NCI-H1417 (cell line): Measurements from ENCODE around the gene LRATD1.
A peak's percentile ranks its signal among the peaks of the same experiment; 100 is the strongest.

Experiments used
- DNase-seq, 3 experiments: peaks; one replicate each; lab custom pipeline; 2025; lab: John Stamatoyannopoulos, UW

The LRATD1 gene

DNA sequence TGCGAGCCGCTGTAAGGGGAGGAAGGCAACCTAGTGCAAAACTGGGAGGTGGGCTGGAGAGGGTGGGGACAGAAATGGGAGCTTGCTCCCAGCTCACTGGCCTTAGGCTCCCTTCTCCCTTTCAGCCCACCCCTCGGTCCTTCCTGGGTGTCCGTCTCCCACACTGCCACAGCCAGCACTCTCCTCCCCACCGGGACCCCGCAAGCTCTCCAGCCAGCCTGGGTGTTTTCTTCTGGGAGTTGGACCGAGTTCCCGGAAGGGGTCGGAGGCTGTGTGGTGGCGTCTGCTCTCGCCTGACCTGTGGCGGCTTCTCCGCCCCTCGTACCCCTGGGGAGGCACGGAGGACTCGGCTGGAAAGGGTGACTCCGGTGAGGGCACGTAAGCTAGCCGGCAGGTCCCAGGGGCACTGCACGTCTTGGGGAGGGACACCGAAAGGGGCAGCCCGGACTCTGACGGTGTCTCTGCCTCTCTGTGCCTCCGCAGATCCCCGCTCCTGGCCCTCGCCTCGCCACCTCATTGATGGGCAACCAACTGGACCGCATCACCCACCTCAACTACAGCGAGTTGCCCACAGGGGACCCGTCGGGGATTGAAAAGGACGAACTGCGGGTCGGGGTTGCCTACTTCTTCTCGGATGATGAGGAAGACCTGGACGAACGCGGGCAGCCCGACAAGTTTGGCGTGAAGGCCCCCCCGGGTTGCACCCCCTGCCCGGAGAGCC lies 1.1 kb downstream of the LRATD1 start:
- DNase-seq: peak in 2 of 3 experiments; percentile 75 to 85

DNA sequence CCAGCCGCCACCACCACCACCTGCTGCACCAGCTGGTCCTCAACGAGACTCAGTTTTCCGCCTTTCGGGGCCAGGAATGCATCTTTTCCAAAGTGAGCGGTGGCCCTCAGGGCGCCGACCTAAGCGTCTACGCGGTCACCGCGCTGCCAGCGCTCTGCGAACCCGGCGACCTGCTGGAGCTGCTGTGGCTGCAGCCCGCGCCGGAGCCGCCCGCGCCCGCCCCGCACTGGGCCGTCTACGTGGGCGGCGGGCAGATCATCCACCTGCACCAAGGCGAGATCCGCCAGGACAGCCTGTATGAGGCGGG lies 1.6 kb downstream of the LRATD1 start:
- no peak for DNase-seq

DNA sequence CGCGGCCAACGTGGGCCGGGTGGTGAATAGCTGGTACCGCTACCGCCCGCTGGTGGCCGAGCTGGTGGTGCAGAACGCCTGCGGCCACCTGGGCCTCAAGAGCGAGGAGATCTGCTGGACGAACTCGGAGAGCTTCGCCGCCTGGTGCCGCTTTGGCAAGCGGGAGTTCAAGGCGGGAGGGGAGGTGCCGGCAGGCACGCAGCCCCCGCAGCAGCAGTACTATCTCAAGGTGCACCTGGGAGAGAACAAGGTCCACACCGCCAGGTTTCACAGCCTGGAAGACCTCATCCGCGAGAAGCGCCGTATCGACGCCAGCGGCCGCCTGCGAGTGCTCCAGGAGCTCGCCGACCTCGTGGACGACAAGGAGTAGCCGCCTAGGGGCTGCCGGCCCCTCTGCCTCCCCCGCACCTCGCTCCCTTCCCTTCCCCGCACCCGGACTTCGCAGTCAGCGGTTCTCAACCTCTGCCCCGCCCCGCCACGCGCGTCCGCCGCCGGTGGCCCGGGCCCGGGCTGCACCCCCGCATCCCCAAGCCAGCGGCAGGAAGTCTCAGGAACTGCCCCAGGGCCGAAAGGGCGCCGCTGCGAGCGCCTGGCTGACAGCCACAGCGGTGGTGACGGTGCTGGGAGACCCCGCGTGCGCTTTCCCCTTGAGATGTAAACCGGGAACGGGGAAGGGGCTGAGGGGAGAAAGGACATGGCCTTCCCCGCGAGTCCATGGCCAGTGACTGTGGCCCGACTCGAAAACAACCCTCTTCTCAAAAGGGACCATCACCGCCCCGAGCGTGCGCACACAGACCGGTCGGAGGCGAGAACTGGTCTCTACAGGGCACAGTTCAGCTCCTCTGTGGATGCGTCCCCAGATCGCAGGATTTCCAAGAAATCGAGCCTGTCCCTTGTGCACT lies 2.2 kb downstream of the LRATD1 start:
- DNase-seq: peak; percentile 92 to 93 (median 92)

DNA sequence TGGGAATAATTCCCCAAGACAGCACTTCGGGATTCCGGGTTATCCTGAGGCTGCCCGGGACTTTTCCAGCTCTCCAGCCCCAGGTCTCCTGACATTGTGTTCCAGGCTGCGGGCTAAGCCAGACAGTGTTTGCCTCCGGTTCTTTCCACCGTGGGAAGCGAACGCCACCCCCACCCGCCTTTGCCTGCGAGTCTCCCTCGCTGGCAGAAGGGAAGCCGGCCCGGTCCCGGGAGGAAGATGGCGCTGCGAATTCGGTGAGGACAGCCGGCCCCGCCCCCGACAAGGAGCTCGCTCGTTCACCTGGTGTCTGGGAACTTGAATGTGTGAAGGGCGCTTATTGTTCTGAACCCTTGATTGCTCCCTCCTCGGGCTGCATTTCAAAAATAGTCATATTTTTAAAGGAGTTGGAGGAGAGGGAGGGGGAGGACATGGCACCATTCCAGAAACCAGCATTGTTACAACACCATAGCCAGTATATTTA lies 2.9 kb downstream of the LRATD1 start:
- peak; percentile 93 to 96 (median 95) for DNase-seq

DNA sequence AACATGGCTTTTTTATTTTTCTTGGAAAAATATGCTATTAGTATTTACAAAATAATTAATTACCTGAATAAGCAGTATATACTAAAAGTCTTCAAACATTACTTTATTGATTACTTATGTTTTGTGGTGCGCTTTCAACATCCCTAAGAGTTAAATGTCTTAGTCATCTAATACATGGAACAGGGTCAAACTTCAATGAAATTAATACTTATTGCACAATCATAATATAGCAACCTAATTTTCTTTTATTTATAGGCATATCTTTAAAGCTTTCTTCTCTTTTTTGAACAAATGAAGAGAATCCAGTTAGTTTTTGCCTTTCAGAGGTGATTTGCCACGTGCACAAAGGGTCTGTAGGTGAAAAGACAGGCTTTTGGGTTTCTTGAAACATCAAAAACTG lies 6.0 kb downstream of the LRATD1 start:
- no peak for DNase-seq

- no peak for DNase-seq
Observed at GRCh38 chr2:14641116-14641515, 8.6 kb downstream of the LRATD1 start.

GRCh38 chr2:14642499-14642898 lies 10.0 kb downstream of the LRATD1 start:
- DNase-seq: peak in 1 of 3 experiments; percentile 22

GRCh38 chr2:14647714-14648113 lies 15.2 kb downstream of the LRATD1 start:
- no peak for DNase-seq

- no peak for DNase-seq
Observed at GRCh38 chr2:14650066-14650465, 17.5 kb downstream of the LRATD1 start.

DNA sequence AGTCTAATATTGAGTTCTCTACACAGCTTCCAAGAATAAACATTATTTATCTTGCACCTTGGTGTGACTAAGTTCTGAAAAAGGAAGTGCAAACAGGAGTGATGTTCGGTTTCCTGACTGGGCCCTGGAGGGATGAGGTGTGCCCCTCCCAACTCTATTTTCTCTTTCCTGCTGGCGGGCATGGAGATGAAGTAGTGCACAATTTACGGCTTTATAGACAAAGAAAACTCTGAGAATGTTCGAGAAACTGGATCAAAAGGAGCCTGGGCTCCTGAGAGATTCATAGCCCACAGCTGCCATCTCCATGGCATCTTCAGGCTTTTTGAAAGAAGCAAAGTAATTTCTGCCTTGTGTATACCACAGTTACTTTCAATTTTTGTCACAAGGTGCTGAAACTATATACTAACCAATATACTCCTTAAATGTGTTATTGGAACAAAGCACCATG lies 22.3 kb downstream of the LRATD1 start:
- no peak for DNase-seq

DNA sequence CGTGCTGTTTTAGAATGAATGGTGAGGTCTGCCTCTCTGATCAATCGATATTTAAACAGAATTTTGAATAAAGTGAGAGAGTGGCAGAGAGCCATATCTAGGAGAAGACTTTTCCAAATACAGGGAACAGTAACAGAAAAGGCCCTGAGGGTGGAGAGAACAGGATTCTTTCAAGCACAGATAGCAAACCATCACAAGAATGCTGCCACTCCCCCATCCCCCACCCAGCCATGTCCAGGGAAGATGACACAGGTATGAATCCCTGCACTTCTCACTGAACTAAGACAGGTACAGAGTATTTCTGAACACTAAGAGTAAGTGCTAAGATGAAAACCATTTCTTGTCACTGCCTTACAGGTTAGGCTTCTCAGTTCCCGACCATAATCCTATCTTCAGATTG lies 23.6 kb downstream of the LRATD1 start:
- DNase-seq: no peak

- DNase-seq: no peak
Observed at GRCh38 chr2:14661163-14661562, 28.6 kb downstream of the LRATD1 start.

DNA sequence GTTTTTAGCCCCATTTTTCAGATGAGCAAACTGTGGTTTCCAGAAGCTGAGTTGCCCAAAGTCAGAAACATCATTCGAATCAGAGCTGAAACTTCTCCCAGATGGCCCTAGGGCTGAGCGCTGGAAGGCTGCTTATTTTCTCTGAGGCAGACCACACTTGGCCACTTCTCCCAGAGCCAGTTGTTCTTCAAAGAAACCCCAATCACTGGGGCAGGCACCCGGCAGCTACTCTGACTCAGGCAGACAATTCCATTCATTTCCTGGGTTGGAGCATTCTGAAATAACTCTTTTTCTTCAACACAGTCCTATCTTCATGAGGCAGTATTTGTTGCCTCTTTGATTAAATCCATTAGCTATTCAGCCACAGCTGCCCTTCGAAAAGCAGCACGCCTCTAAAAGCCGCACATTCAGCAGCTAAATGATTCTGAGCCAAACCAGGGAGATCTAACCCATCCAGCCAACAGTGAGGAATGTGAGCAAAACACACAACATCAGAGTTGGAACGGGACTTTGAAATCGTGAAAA lies 40.9 kb downstream of the LRATD1 start:
- no peak for DNase-seq

DNA sequence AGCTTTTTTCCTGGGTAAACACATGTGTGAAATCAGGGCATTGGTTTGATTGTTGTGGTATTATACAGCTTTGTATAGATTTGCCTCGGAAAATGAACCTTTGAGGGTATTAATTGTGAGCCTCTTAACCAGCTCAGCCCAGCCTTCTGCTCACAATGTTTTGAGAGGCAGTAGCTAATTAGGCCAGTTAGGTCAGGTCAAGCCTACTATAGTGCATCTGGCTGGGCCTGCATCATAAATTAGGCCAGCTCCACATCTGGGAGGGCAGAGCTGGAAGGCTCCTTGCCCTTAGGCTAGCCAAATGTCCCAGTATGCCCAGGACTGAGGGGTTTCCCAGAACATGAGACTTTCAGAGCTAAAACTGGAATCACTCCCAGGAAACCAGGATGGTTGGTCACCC lies 43.0 kb downstream of the LRATD1 start:
- peak in 2 of 3 experiments; percentile 17 to 60 for DNase-seq

- DNase-seq: no peak
Observed at GRCh38 chr2:14676371-14676770, 43.9 kb downstream of the LRATD1 start.

- no peak for DNase-seq
Observed at GRCh38 chr2:14677039-14677438, 44.5 kb downstream of the LRATD1 start.

DNA sequence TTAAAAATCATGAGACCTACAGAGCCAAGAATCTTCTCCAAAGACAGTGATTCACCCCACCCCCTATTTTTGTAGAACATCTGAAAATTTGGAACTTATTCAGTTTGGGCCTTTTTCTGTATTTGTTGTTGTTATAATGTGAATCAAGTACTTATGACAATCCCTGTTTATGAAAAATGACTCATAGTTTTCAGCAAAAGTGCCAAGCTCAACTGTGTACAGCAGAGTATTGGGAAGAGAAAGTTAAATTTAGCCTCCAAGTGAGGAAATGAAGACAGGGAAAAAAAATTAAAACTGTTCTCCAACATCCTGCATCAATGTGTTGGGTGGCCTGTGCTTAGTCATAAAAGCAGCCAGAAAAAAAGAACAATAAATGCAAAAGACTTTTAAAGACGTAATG lies 46.2 kb downstream of the LRATD1 start:
- DNase-seq: no peak

GRCh38 chr2:14681608-14682007 lies 49.1 kb downstream of the LRATD1 start:
- DNase-seq: no peak
